BJ (cell line): ENCODE measurements around the gene DHRS7B. TPM values are rescaled to one million over a fixed set of nuclear protein-coding genes. Genes with fewer than 3 reads are reported as not detected.

ENCODE experiments used
- CTCF ChIA-PET: fragments of 350-600 bp; formaldehyde crosslinking; extraction: SDS; loops from one replicate; lab custom pipeline; 2021; ENCODE audit warnings: antibody characterized with exemption, inconsistent platforms; lab: Yijun Ruan, JAX
- POLR2A ChIA-PET: fragments of 300-600 bp; sonication (Branson Sonifier 250); formaldehyde crosslinking; extraction: SDS; loops from one replicate; lab custom pipeline; 2021; ENCODE audit warnings: antibody characterized with exemption; lab: Charles Lee
- DNase-seq: peaks from one replicate; pipeline ENCODE4 v3.0.0-alpha.2; 2011; ENCODE audit warnings: low read depth
- H3K27me3 ChIP-seq: 2 replicates; pipeline ENCODE4 v1.6.0; 2011; ENCODE audit warnings: low read length; ENCODE audit not compliant: control insufficient read depth, insufficient read depth
- H3K36me3 ChIP-seq: 2 replicates; pipeline ENCODE4 v1.5.1; 2011; ENCODE audit warnings: low read length; ENCODE audit not compliant: control insufficient read depth, insufficient read depth
- H3K4me3 ChIP-seq: 2 replicates; pipeline ENCODE4 v1.5.1; 2011; ENCODE audit warnings: low read depth, mild to moderate bottlenecking, control low read depth, low read length
- polyA plus RNA-seq: library from polyadenylated mRNA; depleted of rRNA; stranded (reverse); fragments of >200 nt; gene quantifications from 2 replicates; pipeline ENCODE4 v1.2.3, GENCODE V29; 2011
- TF ChIP-seq, protein P1 (sequence below): IDR thresholded peaks from 2 replicates; pipeline ENCODE4 v1.5.1; 2011; ENCODE audit warnings: low read depth, mild to moderate bottlenecking, control low read depth, inconsistent platforms, low read length, moderate library complexity; ENCODE audit not compliant: insufficient read depth

Gene DHRS7B
- polyA plus RNA-seq, 1 experiment = 47.0 TPM

DNA sequence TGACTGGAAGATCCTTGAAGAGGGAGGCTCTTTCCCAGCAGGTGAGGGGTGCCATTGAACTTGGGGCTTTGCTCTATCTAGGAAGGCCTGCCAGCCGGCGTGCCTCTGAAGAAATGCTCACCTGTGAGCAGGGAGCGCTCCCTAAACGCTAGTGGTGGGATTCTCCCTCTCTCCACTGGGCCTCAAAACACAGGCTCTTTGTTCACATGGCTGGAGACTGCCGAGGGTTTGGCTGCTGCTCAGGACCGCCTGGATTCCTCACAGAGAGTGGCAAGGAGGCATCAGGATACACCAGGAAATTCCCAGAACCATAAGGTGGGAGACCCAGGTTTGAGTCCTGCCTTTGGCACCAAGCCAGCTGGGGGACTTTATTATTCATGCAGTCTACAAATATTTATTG is 104.8 kb downstream of the DHRS7B start:
- no peak for DNase-seq
- TF ChIP-seq, protein P1, sequence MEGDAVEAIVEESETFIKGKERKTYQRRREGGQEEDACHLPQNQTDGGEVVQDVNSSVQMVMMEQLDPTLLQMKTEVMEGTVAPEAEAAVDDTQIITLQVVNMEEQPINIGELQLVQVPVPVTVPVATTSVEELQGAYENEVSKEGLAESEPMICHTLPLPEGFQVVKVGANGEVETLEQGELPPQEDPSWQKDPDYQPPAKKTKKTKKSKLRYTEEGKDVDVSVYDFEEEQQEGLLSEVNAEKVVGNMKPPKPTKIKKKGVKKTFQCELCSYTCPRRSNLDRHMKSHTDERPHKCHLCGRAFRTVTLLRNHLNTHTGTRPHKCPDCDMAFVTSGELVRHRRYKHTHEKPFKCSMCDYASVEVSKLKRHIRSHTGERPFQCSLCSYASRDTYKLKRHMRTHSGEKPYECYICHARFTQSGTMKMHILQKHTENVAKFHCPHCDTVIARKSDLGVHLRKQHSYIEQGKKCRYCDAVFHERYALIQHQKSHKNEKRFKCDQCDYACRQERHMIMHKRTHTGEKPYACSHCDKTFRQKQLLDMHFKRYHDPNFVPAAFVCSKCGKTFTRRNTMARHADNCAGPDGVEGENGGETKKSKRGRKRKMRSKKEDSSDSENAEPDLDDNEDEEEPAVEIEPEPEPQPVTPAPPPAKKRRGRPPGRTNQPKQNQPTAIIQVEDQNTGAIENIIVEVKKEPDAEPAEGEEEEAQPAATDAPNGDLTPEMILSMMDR = no peak
- CTCF ChIA-PET = no interaction called here
- no peaks in the 10 kb centered on the region for H3K27me3 ChIP-seq
- H3K4me3 ChIP-seq = no peak overlapping the region
- POLR2A ChIA-PET = no interaction called here
- no peaks in the 10 kb centered on the region for H3K36me3 ChIP-seq

DNA sequence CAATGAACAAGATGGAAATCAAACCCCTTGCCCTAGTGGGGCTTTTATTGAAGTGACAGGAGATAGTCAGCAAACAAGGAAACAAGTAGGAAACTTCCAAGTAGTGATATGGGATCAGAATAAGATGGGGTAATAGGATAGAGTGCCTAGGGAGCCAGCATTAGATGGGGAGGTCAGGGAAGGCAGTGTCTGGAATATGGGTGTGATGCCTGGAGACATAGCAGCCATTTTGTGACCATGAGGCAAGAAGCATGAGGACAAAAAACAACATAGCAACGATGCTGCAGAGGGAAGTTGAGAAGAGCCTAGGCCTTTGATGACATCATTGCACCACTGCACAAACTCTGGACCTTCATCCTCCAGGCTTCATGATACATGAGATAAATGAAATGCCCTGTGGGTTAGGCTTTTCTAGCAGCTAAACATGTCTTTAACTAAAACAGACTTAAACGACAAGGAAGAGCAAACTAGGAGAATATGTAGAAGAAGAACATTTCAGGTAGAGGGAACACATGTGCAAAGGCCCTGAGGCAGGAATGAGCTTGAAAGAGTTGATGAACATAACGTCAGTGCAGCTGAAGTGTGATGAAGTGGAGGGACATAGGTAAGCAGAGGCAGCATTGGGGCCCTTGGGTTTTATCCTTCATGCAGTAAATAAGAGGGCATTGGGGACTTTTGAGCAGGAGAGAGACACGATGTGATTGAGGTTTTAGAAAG is 105.4 kb downstream of the DHRS7B start:
- H3K36me3 ChIP-seq = no peaks in the 10 kb centered on the region
- ChIA-PET POLR2A (no interaction called here), CTCF (no interaction called here)
- no peak overlapping the region for H3K4me3 ChIP-seq
- TF ChIP-seq, protein P1 = no peak
- H3K27me3 ChIP-seq = no peaks in the 10 kb centered on the region
- DNase-seq = no peak

DNA sequence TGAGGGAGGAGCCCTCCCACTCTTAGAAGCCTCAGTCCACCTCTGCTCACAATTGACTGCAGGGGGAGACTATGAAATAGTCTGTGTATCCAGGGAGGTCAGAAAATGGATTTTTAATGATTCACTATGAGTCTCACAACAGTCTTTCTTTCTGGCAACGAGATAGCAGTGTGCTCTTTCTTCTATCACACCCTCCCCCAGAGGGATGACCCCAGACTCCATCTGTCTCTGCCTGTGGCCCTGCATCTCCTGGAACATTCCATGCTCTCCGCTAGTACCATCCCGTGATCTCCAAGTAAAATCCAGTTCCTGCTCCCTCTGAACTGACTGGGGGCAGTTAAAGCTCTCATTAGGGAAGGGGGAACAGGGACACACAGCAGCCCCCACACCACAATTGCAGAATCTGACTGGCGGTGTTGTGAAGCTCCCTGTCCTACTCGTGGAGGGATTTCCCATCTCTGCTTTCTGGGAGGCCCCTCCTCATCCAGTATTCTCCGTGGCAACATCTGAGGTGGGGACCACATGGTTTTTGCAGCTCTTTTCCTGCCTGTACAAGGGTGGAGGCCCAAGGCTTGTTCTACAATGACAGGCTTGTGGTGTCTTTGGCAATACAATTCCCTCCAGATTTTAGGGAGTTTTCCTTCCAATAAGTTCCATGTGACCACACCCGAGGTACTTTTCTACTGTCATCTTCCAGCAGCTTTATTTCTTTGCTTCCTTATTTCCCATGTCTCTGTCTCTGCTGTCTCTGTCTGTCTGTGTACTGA is 107.0 kb downstream of the DHRS7B start:
- Histone ChIP-seq H3K27me3 (no peaks in the 10 kb centered on the region), H3K4me3 (no peak overlapping the region), H3K36me3 (no peaks in the 10 kb centered on the region)
- no peak for DNase-seq
- CTCF ChIA-PET = no interaction called here
- POLR2A ChIA-PET = no interaction called here
- TF ChIP-seq, protein P1 = no peak

- H3K27me3 ChIP-seq = no peaks in the 10 kb centered on the region
- ChIA-PET POLR2A (no interaction called here), CTCF (no interaction called here)
- H3K4me3 ChIP-seq = no peak overlapping the region
- TF ChIP-seq, protein P1 = no peak
- no peak for DNase-seq
- H3K36me3 ChIP-seq = no peaks in the 10 kb centered on the region; the same call in 1 of the 2 replicates
Observed at GRCh38 chr17:21235921-21236320, 109.2 kb downstream of the DHRS7B start.

GRCh38 chr17:21239680-21240368 is 113.1 kb downstream of the DHRS7B start:
- Histone ChIP-seq H3K36me3 (peaks cover 6% of the 10 kb centered on the region), H3K4me3 (no peak overlapping the region), H3K27me3 (no peaks in the 10 kb centered on the region)
- CTCF ChIA-PET = interaction anchor here (0.6 to 3.0 kb wide), 12 partner anchors 9 to 120 kb away, joined by 3 to 19 read pairs (median 4); no protein-coding TSS in a partner anchor
- POLR2A ChIA-PET = no interaction called here
- TF ChIP-seq, protein P1 = peak; percentile 53
- no peak for DNase-seq
